Panc1 (cell line): ENCODE measurements around the gene GOLGB1. TPM values are rescaled to one million over a fixed set of nuclear protein-coding genes. Genes with fewer than 3 reads are reported as not detected.

ENCODE experiments used
- ATAC-seq: fragments of 200-7000 bp; cut with Tn5 transposase; 2 replicates; pipeline ENCODE4 v1.9.1; 2020; ENCODE audit warnings: mild to moderate bottlenecking, moderate library complexity
- BruUV-seq: library from RNA; stranded (reverse); fragments of 400-500 nt; replicated peaks from 2 replicates; lab custom pipeline; 2021; lab: Mats Ljungman, UMichigan
- CTCF ChIA-PET: fragments of 300-600 bp; sonication (Branson Sonifier 250); formaldehyde crosslinking; loops from one replicate; lab custom pipeline; 2022; ENCODE audit warnings: antibody characterized with exemption; lab: Charles Lee
- POLR2A ChIA-PET: fragments of 300-600 bp; sonication (Branson Sonifier 250); formaldehyde crosslinking; loops from one replicate; lab custom pipeline; 2022; ENCODE audit warnings: antibody characterized with exemption; lab: Charles Lee
- DNase-seq: peaks from one replicate; pipeline ENCODE4 v3.0.0-alpha.2; 2010; ENCODE audit warnings: low read depth, low spot score
- H3K27ac ChIP-seq: 2 replicates; pipeline ENCODE4 v1.5.1; 2011; ENCODE audit warnings: mild to moderate bottlenecking, low read length, inconsistent platforms
- H3K27me3 ChIP-seq: fragments of 200-500 bp; sonication (Bioruptor generic); 2 replicates; pipeline ENCODE4 v1.6.0; 2014; ENCODE audit warnings: low read length, inconsistent platforms; ENCODE audit not compliant: control insufficient read depth, insufficient read depth
- H3K36me3 ChIP-seq: fragments of 200-500 bp; sonication (Bioruptor generic); 2 replicates; pipeline ENCODE4 v1.5.1; 2014; ENCODE audit warnings: inconsistent platforms, mild to moderate bottlenecking, low read length, moderate library complexity; ENCODE audit not compliant: control insufficient read depth, insufficient read depth
- H3K4me1 ChIP-seq: 2 replicates; pipeline ENCODE4 v1.5.1; 2011; ENCODE audit warnings: inconsistent platforms, mild to moderate bottlenecking, low read length, moderate library complexity; ENCODE audit not compliant: control insufficient read depth, insufficient read depth
- H3K4me3 ChIP-seq, 2 experiments: 2 replicates each; pipeline ENCODE4 v1.5.1; 2011 to 2012; ENCODE audit warnings: low read depth in 2 of 2, low read length in 2 of 2, mild to moderate bottlenecking in 2 of 2, inconsistent platforms in 1 of 2, moderate library complexity in 1 of 2
- H3K9me3 ChIP-seq: fragments of 200-500 bp; sonication (Bioruptor generic); 2 replicates; pipeline ENCODE4 v1.5.1; 2014; ENCODE audit warnings: low read depth, mild to moderate bottlenecking, inconsistent platforms, low read length, moderate library complexity; ENCODE audit not compliant: control insufficient read depth, insufficient read depth
- POLR2AphosphoS5 ChIP-seq: IDR thresholded peaks from 2 replicates; pipeline ENCODE4 v1.6.1; 2012; ENCODE audit warnings: mild to moderate bottlenecking, low read depth, low read length, moderate library complexity
- SIN3A ChIP-seq: IDR thresholded peaks from 2 replicates; pipeline ENCODE4 v1.6.1; 2012; ENCODE audit warnings: low read depth, mild to moderate bottlenecking, low read length, moderate library complexity, borderline replicate concordance; ENCODE audit not compliant: insufficient read depth
- TCF7L2 ChIP-seq: IDR thresholded peaks from 2 replicates; pipeline ENCODE4 v1.6.1; 2011; ENCODE audit warnings: mild to moderate bottlenecking, low read depth, low read length, inconsistent platforms
- in situ Hi-C: cut with HindIII; loops from 2 replicates; pipeline ENCODE4 v1.10.0; 2016; ENCODE audit warnings: low sequenced_read_pairs, low pct_unique_long_range_greater_than_20kb
- intact Hi-C: fragments of 100-400 bp; cut with micrococcal nuclease; formaldehyde crosslinking; loops from one replicate; pipeline ENCODE4 v1.10.0; 2022; ENCODE audit not compliant: unreplicated experiment
- total RNA-seq: library from RNA; stranded (reverse); gene quantifications from one replicate; pipeline ENCODE4 v1.2.1, GENCODE V29; 2021; ENCODE audit not compliant: unreplicated experiment
- TF ChIP-seq, protein P1 (sequence below): fragments of 450-650 bp; IDR thresholded peaks from 2 replicates; pipeline ENCODE4 v1.5.1; 2017; ENCODE audit warnings: mild to moderate bottlenecking
- TF ChIP-seq, protein P2 (sequence below), 2 experiments: IDR thresholded peaks; 2 replicates each; pipeline ENCODE4 v1.6.1; 2011 to 2012; ENCODE audit warnings: low read depth in 2 of 2, control low read depth in 1 of 2, low read length in 1 of 2, mild to moderate bottlenecking in 1 of 2, moderate library complexity in 1 of 2; ENCODE audit not compliant: insufficient read depth in 1 of 2

The GOLGB1 gene
- total RNA-seq, 1 experiment from 2014 or later = 49.7 TPM

DNA sequence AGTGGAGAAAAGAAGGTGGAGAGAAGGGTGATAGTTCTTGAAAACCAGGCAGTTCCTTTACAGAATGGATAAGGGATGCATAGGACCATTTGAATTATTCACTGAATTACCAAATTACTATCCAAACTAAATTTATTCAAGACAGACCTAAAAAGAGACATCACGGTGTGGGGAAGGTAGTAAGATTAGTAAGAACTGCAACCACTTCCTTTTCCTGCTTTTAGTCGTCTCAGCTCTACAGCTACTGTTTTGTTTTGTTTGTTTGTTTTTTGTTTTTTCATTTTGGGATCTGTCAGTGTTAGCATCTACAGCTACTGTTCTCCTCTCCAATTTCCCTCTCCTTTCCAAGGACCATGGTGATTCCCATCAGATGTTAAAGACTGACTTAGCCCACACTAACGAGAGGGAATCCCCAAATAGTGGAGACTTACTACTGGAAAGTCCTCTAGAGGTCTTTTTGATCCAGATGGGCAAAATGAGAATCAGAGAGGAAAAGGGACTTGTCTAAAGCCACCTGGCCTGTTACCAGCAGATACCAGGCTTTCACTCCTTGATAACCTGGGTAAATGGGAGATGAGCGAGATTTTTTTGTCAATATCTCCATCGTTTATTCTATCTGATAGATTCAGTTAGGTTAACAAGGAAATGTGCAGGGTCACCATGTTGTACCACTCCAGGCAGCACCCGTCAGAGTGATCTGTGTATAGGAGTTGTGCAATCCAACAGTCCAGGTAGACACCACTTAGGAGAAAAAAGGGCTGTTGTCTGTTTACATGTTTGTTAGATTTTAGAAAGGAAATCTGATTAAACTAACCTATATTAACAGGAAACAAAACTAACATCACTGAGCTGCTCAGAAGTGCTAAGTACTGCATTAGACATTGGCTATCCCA is 94.8 kb downstream of the GOLGB1 start:
- BruUV-seq = no TSS peak

DNA sequence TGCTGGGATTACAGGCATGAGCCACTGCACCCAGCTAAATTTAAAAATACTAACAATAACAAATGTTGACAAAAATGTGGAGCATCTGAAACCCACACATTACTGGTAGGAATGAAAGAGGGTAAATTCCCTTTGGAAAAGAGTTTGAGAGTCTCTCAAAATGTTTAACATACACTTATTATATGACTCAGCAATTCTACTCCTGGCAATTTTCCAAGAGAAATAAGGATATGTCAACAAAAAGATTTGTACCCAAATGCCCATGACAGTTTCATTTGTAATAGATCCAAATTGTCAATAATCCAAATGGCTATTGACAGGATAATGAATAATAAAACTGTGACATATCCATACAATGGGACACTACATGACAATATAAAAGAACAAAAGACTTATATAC is 97.9 kb downstream of the GOLGB1 start:
- H3K4me3 ChIP-seq = no peak overlapping the region
- TF ChIP-seq TCF7L2 (no peak), POLR2AphosphoS5 (no peak)
- TF ChIP-seq, protein P1, sequence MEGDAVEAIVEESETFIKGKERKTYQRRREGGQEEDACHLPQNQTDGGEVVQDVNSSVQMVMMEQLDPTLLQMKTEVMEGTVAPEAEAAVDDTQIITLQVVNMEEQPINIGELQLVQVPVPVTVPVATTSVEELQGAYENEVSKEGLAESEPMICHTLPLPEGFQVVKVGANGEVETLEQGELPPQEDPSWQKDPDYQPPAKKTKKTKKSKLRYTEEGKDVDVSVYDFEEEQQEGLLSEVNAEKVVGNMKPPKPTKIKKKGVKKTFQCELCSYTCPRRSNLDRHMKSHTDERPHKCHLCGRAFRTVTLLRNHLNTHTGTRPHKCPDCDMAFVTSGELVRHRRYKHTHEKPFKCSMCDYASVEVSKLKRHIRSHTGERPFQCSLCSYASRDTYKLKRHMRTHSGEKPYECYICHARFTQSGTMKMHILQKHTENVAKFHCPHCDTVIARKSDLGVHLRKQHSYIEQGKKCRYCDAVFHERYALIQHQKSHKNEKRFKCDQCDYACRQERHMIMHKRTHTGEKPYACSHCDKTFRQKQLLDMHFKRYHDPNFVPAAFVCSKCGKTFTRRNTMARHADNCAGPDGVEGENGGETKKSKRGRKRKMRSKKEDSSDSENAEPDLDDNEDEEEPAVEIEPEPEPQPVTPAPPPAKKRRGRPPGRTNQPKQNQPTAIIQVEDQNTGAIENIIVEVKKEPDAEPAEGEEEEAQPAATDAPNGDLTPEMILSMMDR = no peak
- H3K9me3 ChIP-seq = no peaks in the 10 kb centered on the region
- ChIA-PET POLR2A (no interaction called here), CTCF (no interaction called here)
- H3K36me3 ChIP-seq = no peaks in the 10 kb centered on the region
- intact Hi-C loops (no loop called here), in situ Hi-C loops (no loop called here)
- ATAC-seq (no peak), DNase-seq (no peak)
- H3K27ac ChIP-seq = no peak overlapping the region
- no TSS peak for BruUV-seq
- no peaks in the 10 kb centered on the region; the same call in 1 of the 2 replicates for H3K27me3 ChIP-seq
- H3K4me1 ChIP-seq = no peaks in the 10 kb centered on the region

More for the DNA sequence above, 94.8 kb downstream of the GOLGB1 start:
- TF ChIP-seq POLR2AphosphoS5 (no peak), SIN3A (no peak), TCF7L2 (no peak)
- TF ChIP-seq, protein P2, sequence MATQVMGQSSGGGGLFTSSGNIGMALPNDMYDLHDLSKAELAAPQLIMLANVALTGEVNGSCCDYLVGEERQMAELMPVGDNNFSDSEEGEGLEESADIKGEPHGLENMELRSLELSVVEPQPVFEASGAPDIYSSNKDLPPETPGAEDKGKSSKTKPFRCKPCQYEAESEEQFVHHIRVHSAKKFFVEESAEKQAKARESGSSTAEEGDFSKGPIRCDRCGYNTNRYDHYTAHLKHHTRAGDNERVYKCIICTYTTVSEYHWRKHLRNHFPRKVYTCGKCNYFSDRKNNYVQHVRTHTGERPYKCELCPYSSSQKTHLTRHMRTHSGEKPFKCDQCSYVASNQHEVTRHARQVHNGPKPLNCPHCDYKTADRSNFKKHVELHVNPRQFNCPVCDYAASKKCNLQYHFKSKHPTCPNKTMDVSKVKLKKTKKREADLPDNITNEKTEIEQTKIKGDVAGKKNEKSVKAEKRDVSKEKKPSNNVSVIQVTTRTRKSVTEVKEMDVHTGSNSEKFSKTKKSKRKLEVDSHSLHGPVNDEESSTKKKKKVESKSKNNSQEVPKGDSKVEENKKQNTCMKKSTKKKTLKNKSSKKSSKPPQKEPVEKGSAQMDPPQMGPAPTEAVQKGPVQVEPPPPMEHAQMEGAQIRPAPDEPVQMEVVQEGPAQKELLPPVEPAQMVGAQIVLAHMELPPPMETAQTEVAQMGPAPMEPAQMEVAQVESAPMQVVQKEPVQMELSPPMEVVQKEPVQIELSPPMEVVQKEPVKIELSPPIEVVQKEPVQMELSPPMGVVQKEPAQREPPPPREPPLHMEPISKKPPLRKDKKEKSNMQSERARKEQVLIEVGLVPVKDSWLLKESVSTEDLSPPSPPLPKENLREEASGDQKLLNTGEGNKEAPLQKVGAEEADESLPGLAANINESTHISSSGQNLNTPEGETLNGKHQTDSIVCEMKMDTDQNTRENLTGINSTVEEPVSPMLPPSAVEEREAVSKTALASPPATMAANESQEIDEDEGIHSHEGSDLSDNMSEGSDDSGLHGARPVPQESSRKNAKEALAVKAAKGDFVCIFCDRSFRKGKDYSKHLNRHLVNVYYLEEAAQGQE (IDR thresholded peaks at IDR 0.05; ENCODE audit: insufficient read depth in 1 of 2, low read depth in 2 of 2, low read length in 1 of 2) = no peak
- TF ChIP-seq, protein P1 = no peak
- ChIA-PET CTCF (no interaction called here), POLR2A (no interaction called here)
- intact Hi-C loops = no loop called here
- ATAC-seq = no peak
- Histone ChIP-seq H3K9me3 (no peaks in the 10 kb centered on the region), H3K36me3 (no peaks in the 10 kb centered on the region), H3K4me1 (no peaks in the 10 kb centered on the region), H3K27me3 (no peaks in the 10 kb centered on the region; the same call in 1 of the 2 replicates), H3K27ac (no peak overlapping the region), H3K4me3 (no peak overlapping the region)
- in situ Hi-C loops = no loop called here
- DNase-seq = no peak
